ENCODE data around the gene OR14K1.

- TF ChIP-seq CTCF (IDR thresholded peaks at IDR 0.05), result no peak
- TF ChIP-seq POLR2A (IDR thresholded peaks at IDR 0.05), result no peak
- no peak for TF ChIP-seq EP300 (IDR thresholded peaks at IDR 0.05; ENCODE audit: low read depth)
Observed at GRCh38 chr1:247713753-247714152, 24.7 kb upstream of the OR14K1 start.

All from transverse colon (tissue), 3 donors.